ENCODE measurements around the gene RNPC3. TPM values are rescaled to one million over a fixed set of nuclear protein-coding genes. Genes with fewer than 3 reads are reported as not detected.

Gene RNPC3, protein sequence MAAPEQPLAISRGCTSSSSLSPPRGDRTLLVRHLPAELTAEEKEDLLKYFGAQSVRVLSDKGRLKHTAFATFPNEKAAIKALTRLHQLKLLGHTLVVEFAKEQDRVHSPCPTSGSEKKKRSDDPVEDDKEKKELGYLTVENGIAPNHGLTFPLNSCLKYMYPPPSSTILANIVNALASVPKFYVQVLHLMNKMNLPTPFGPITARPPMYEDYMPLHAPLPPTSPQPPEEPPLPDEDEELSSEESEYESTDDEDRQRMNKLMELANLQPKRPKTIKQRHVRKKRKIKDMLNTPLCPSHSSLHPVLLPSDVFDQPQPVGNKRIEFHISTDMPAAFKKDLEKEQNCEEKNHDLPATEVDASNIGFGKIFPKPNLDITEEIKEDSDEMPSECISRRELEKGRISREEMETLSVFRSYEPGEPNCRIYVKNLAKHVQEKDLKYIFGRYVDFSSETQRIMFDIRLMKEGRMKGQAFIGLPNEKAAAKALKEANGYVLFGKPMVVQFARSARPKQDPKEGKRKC
- 10 to 100 TPM; 52.7 to 71.1 (median 59.7) TPM for total RNA-seq

DNA sequence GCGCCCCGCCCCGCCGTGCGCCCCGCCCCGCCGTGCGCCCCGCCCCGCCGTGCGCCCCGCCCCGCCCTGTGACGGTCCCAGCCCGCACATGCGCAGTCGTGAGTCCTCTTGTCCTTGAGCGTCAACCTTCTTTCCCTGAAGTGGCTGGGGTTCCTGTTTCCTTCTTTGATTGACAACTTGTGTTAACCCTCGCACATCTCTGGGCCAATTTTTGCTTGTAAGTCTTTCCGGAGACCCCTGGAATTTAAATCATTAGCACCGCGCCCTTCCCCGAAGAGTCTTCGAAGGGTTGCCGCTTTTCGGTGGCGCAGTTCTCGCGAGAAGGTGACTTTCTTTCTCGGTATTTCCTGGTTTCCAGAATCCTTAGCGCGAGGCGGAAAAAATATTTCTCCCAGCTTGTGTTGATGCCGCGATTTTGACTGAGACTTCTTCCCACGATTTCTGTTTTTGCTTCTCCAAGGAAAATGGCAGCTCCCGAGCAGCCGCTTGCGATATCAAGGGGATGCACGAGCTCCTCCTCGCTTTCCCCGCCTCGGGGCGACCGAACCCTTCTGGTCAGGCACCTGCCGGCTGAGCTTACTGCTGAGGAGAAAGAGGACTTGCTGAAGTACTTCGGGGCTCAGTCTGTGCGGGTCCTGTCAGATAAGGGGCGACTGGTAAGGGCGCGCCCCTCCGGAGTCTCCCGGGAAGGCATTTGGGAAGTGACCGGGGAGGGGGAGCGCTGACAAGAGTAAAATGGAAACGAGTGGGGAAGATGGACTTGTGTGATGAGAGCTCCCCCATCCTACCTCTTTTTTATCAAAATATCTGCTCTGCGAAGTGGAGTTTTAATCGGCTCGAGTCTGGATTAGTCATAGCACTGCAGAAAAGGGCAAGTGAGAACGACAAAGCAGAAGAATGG, at the start of gene RNPC3:
TSS of gene RNPC3 (plus strand) at position 93 of the 901 bp plus-strand sequence. CDS start at position 465, 372 bp downstream.
- TF ChIP-seq, protein P1, sequence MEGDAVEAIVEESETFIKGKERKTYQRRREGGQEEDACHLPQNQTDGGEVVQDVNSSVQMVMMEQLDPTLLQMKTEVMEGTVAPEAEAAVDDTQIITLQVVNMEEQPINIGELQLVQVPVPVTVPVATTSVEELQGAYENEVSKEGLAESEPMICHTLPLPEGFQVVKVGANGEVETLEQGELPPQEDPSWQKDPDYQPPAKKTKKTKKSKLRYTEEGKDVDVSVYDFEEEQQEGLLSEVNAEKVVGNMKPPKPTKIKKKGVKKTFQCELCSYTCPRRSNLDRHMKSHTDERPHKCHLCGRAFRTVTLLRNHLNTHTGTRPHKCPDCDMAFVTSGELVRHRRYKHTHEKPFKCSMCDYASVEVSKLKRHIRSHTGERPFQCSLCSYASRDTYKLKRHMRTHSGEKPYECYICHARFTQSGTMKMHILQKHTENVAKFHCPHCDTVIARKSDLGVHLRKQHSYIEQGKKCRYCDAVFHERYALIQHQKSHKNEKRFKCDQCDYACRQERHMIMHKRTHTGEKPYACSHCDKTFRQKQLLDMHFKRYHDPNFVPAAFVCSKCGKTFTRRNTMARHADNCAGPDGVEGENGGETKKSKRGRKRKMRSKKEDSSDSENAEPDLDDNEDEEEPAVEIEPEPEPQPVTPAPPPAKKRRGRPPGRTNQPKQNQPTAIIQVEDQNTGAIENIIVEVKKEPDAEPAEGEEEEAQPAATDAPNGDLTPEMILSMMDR (IDR thresholded peaks at IDR 0.05; ENCODE audit: low read depth), result no peak

DNA sequence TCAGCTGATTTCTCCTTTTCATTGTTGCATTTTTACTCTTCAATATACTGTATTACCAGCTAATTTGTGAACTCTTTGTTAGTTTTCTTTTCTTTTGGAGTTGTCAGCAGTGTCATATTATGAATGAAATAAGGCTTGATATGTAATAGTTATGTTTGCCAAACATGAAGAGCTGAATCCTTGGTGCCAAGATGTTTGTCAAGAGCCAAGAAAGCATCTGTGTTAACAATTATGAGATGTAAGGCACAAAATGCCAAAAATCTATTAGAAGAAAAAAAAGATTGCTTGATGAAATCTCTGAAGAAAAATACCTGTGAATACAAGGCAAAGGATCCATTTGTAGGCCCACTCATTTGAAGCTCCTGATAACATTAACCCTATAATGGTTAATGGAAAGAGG, 48.4 kb upstream of the RNPC3 start:
- TF ChIP-seq, protein P1 (IDR thresholded peaks at IDR 0.05; ENCODE audit: low read depth), result no peak

DNA sequence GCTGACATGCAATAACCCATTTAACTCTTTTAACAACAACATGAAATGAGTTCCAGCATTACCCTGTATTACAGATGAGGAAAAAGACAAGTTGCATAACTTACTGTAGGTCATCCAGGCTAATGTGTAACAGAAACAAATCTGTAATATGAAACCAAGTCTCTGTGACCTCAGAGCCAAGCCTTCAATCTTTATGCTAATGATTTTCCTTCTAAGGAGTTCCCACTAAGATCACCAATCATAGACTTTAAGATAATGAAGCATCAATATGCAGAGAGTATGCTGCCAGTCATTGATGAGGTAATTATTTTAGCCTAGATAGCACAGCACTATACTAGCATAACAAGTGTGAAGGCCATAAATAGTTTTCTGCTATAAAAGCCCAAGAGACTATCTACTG, 35.6 kb upstream of the RNPC3 start:
- TF ChIP-seq, protein P1 (IDR thresholded peaks at IDR 0.05; ENCODE audit: low read depth), result no peak

DNA sequence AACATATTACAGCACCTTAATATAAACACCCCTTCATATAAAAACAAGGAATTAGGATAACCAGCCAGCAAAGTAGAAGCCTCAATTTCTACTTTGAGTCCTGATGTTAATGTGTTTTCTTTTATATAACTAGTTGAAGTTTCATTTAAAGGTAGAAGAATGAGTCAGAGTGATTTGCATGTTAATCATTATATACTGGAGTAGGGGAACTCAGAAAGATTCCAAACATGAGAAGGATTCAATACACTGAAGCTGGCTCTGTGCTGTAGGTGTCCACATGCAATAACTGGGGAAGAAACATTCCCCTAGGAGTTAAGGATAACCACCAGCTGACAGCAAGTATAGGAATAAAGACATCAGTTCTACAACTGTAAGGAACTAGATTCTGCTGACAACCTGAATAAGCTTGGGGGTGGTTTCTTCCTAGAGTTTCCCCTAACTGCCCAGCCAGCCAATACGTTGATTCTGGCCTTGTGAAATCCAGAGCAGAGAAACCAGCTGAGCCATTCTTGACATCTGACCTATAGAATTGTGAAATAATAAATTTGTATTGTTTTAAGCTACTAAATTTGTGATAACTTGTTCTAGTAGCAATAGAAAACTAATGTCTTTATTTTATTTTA, 33.4 kb upstream of the RNPC3 start:
- TF ChIP-seq, protein P1 (IDR thresholded peaks at IDR 0.05; ENCODE audit: low read depth), result no peak

DNA sequence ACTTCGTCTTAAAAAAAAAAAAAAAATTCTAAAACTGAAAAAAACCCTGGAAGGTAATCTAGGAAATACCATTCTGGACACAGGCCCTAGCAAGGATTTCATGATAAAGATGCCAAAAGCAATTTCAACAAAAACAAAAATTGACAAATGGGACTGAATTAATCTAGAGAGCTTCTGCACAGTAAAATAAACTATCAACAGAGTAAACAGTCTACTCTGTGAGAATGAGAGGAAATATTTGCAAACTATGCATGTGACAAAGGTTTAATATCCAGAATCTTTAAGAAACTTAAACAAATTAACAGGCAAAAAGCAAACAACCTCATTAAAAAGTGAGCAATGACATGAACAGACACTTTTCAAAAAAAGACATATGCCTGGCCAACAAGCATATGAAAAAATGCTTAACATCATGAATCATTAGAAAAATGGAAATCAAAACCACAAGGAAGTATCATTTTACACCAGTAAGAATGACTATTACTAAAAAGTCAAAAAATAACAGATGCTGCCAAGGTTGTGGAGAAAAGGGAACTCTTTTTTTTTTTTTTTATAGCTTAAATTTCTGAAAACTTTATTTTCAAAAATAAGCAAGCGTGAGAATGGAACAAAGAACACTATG, 29.4 kb upstream of the RNPC3 start:
- TF ChIP-seq, protein P1 (IDR thresholded peaks at IDR 0.05; ENCODE audit: low read depth), result no peak

DNA sequence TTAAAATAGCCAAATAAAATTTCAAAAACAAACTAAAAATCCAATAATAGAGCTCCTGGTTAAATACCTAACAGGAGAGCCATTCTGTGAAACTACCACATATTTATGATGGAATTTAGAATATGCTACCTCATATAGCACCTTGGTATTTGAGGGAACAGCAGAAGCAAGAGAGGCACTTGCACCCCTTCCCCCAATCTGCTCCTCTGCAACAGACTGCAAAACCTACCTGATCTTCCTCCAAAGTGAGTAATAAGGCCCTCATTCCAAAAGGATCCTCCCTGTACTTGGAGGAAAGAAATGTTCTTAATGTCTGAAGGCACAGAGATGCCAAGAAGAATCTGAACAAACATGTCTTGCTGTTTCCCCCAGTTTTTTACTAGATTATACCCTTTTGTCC, 28.1 kb upstream of the RNPC3 start:
- TF ChIP-seq, protein P1 (IDR thresholded peaks at IDR 0.05; ENCODE audit: low read depth), result no peak
